H9 (cell line): ENCODE measurements around the gene FILIP1. TPM values are rescaled to one million over a fixed set of nuclear protein-coding genes. Genes with fewer than 3 reads are reported as not detected.
"Not testable (repeated sequence)": the region's sequence is repeated elsewhere in the genome, so short reads cannot be mapped to it uniquely, and the experiment has no call there.

Experiments
- DNase-seq: peaks from one replicate; pipeline ENCODE4 v3.0.0-alpha.2; 2017
- H2AFZ ChIP-seq: one replicate; pipeline ENCODE4 v1.6.1; 2013; ENCODE audit warnings: mild to moderate bottlenecking, low read length, control low read depth, moderate library complexity
- H2AK5ac ChIP-seq: 2 replicates; pipeline ENCODE4 v1.6.1; 2013; ENCODE audit warnings: low read length, control low read depth, mixed read lengths; ENCODE audit not compliant: insufficient read length
- H2BK120ac ChIP-seq: one replicate; pipeline ENCODE4 v1.6.1; 2013; ENCODE audit warnings: low read depth, mild to moderate bottlenecking, low read length, control low read depth, inconsistent platforms; ENCODE audit not compliant: poor library complexity, severe bottlenecking
- H2BK12ac ChIP-seq: 2 replicates; pipeline ENCODE4 v1.6.1; 2013; ENCODE audit warnings: low read length, control low read depth, mixed read lengths, low read depth; ENCODE audit not compliant: insufficient read length
- H2BK15ac ChIP-seq: 2 replicates; pipeline ENCODE4 v1.6.1; 2013; ENCODE audit warnings: low read depth, low read length, control low read depth
- H2BK20ac ChIP-seq: one replicate; pipeline ENCODE4 v1.6.1; 2013; ENCODE audit warnings: low read depth, mild to moderate bottlenecking, low read length, control low read depth, inconsistent platforms; ENCODE audit not compliant: poor library complexity, severe bottlenecking
- H2BK5ac ChIP-seq: 2 replicates; pipeline ENCODE4 v1.6.1; 2013; ENCODE audit warnings: low read length, control low read depth, mixed read lengths; ENCODE audit not compliant: insufficient read length
- H3K14ac ChIP-seq: 2 replicates; pipeline ENCODE4 v1.6.1; 2013; ENCODE audit warnings: low read length, control low read depth; ENCODE audit not compliant: insufficient read depth
- H3K18ac ChIP-seq: 2 replicates; pipeline ENCODE4 v1.6.1; 2013; ENCODE audit warnings: low read depth, mild to moderate bottlenecking, mixed read lengths, low read length, control low read depth; ENCODE audit not compliant: insufficient read length
- H3K23ac ChIP-seq: 2 replicates; pipeline ENCODE4 v1.6.1; 2013; ENCODE audit warnings: low read length, control low read depth, mixed read lengths, low read depth; ENCODE audit not compliant: insufficient read length
- H3K23me2 ChIP-seq: 2 replicates; pipeline ENCODE4 v1.6.1; 2013; ENCODE audit warnings: low read depth, mild to moderate bottlenecking, mixed read lengths, low read length, control low read depth; ENCODE audit not compliant: insufficient read length, poor library complexity, severe bottlenecking
- H3K27ac ChIP-seq: 2 replicates; pipeline ENCODE4 v1.5.1; 2013; ENCODE audit warnings: low read length, control low read depth, mixed read lengths, low read depth; ENCODE audit not compliant: insufficient read length
- H3K27me3 ChIP-seq: 2 replicates; pipeline ENCODE4 v1.6.1; 2013; ENCODE audit warnings: low read length, control low read depth, inconsistent platforms; ENCODE audit not compliant: insufficient read depth
- H3K4ac ChIP-seq: 2 replicates; pipeline ENCODE4 v1.6.1; 2013; ENCODE audit warnings: low read depth, mild to moderate bottlenecking, control low read depth, inconsistent platforms, low read length, moderate library complexity
- H3K4me1 ChIP-seq: 2 replicates; pipeline ENCODE4 v1.6.1; 2013; ENCODE audit warnings: low read length, control low read depth, inconsistent platforms; ENCODE audit not compliant: insufficient read depth
- H3K4me2 ChIP-seq: 2 replicates; pipeline ENCODE4 v1.6.1; 2013; ENCODE audit warnings: low read length, control low read depth, mixed read lengths; ENCODE audit not compliant: insufficient read length, insufficient read depth
- H3K56ac ChIP-seq: 2 replicates; pipeline ENCODE4 v1.6.1; 2013; ENCODE audit warnings: low read depth, mild to moderate bottlenecking, mixed read lengths, low read length, control low read depth; ENCODE audit not compliant: insufficient read length
- H3K79me1 ChIP-seq: 2 replicates; pipeline ENCODE4 v1.6.1; 2013; ENCODE audit warnings: low read depth, mild to moderate bottlenecking, moderate library complexity, low read length, control low read depth, inconsistent platforms; ENCODE audit not compliant: insufficient read depth, poor library complexity, severe bottlenecking
- H3K79me2 ChIP-seq: 2 replicates; pipeline ENCODE4 v1.6.1; 2013; ENCODE audit warnings: low read length, control low read depth, inconsistent platforms; ENCODE audit not compliant: insufficient read depth
- H3K9ac ChIP-seq: 2 replicates; pipeline ENCODE4 v1.6.1; 2013; ENCODE audit warnings: low read length, control low read depth, mixed read lengths; ENCODE audit not compliant: insufficient read length; ENCODE audit errors: extremely low read depth
- H3K9me3 ChIP-seq: one replicate; pipeline ENCODE4 v1.6.1; 2013; ENCODE audit warnings: low read depth, low read length, inconsistent platforms; ENCODE audit not compliant: control insufficient read depth
- H3T11ph ChIP-seq: one replicate; pipeline ENCODE4 v1.6.1; 2013; ENCODE audit warnings: mild to moderate bottlenecking, low read length, control low read depth, inconsistent platforms
- H4K20me1 ChIP-seq: one replicate; pipeline ENCODE4 v1.6.1; 2013; ENCODE audit not compliant: control insufficient read depth, insufficient read length, insufficient read depth
- H4K5ac ChIP-seq: 2 replicates; pipeline ENCODE4 v1.6.1; 2013; ENCODE audit warnings: low read depth, mild to moderate bottlenecking, mixed read lengths, low read length, control low read depth; ENCODE audit not compliant: insufficient read length
- H4K8ac ChIP-seq: replicated peaks from 2 replicates; pipeline ENCODE4 v1.6.1; 2013; ENCODE audit warnings: low read length, control low read depth, mixed read lengths, low read depth; ENCODE audit not compliant: insufficient read length
- H4K91ac ChIP-seq: 2 replicates; pipeline ENCODE4 v1.6.1; 2013; ENCODE audit warnings: low read depth, mild to moderate bottlenecking, moderate library complexity, mixed read lengths, low read length, control low read depth; ENCODE audit not compliant: insufficient read length
- H3K27ac Mint-ChIP-seq, 3 experiments: 2 replicates in 2 of 3; 3 replicates in 1 of 3; pipeline ENCODE4 v1.8.0; 2020 to 2021; ENCODE audit warnings: mixed read lengths in 3 of 3, mild to moderate bottlenecking in 1 of 3, moderate library complexity in 1 of 3
- H3K27me3 Mint-ChIP-seq: 2 replicates; pipeline ENCODE4 v1.8.0; 2021; ENCODE audit warnings: low read depth, mild to moderate bottlenecking, moderate library complexity, mixed read lengths
- H3K36me3 Mint-ChIP-seq, 3 experiments: 2 replicates in 2 of 3; 3 replicates in 1 of 3; pipeline ENCODE4 v1.8.0; 2020 to 2021; ENCODE audit warnings: low read depth in 3 of 3, mixed read lengths in 3 of 3; ENCODE audit not compliant: insufficient read depth in 1 of 3
- H3K4me1 Mint-ChIP-seq, 2 experiments: 2 replicates each; pipeline ENCODE4 v1.8.0; 2020; ENCODE audit warnings: mixed read lengths in 2 of 2
- H3K4me3 Mint-ChIP-seq, 2 experiments: 2 replicates in 1 of 2; 3 replicates in 1 of 2; pipeline ENCODE4 v1.8.0; 2020 to 2021; ENCODE audit warnings: mild to moderate bottlenecking in 2 of 2, mixed read lengths in 2 of 2, moderate library complexity in 1 of 2
- H3K9me3 Mint-ChIP-seq, 2 experiments: 2 replicates in 1 of 2; 3 replicates in 1 of 2; pipeline ENCODE4 v1.8.0; 2020; ENCODE audit warnings: mild to moderate bottlenecking in 2 of 2, mixed read lengths in 2 of 2, moderate library complexity in 1 of 2
- CTCF ChIP-seq: fragments of 200-600 bp; sonication (generic); conservative IDR thresholded peaks from 3 replicates; pipeline ENCODE4 v1.8.0; 2021; ENCODE audit warnings: antibody characterized with exemption, mild to moderate bottlenecking
- WGBS: extraction: QIAGEN DNeasy Blood & Tissue Kit; methylation state at CpG from one replicate; pipeline ENCODE4 v1.1.7; 2013; ENCODE audit warnings: missing lambda C conversion rate, low lambda C conversion rate, mixed read lengths; ENCODE audit not compliant: insufficient read length; ENCODE audit errors: extremely low coverage; 5-methylcytosine and 5-hydroxymethylcytosine counted together
- total RNA-seq: library from RNA; stranded (reverse); gene quantifications from 2 replicates; pipeline ENCODE4 v1.2.1, GENCODE V29; 2021

FILIP1 gene
- total RNA-seq, 1 experiment from 2014 or later = 10.5 TPM

- H2AFZ ChIP-seq = no peak overlapping the region
- no peaks in the 10 kb centered on the region for H3K4me1 ChIP-seq
- no peak overlapping the region for H2BK120ac ChIP-seq
- H2BK12ac ChIP-seq = no peak overlapping the region
- no peaks in the 10 kb centered on the region for H4K20me1 ChIP-seq
- H3K4ac ChIP-seq = no peak overlapping the region
- no peaks in the 10 kb centered on the region for H3K79me2 ChIP-seq
- Mint-ChIP-seq H3K27ac (no peak overlapping the region), H3K9me3 (peaks cover 4 to 9% of the 10 kb centered on the region in 2 experiments; a peak in 4 of 5 replicates), H3K36me3 (peaks cover 0 to 4% (median 0%) of the 10 kb centered on the region in 3 experiments; a peak in 1 of 7 replicates), H3K27me3 (no peaks in the 10 kb centered on the region), H3K4me3 (no peak overlapping the region), H3K4me1 (no peaks in the 10 kb centered on the region; a peak in 1 of 4 replicates)
- H2BK20ac ChIP-seq = no peak overlapping the region
- H3K23ac ChIP-seq = no peak overlapping the region
- no CpG with 5 or more reads among the region's 2 CpGs for WGBS
- H3K23me2 ChIP-seq = no peaks in the 10 kb centered on the region
- no peak overlapping the region for H4K91ac ChIP-seq
- H3K27ac ChIP-seq = no peak overlapping the region
- H2BK5ac ChIP-seq = no peak overlapping the region
- no peak overlapping the region for H4K8ac ChIP-seq
- no peak overlapping the region for H4K5ac ChIP-seq
- H3K27me3 ChIP-seq = no peaks in the 10 kb centered on the region
- TF ChIP-seq CTCF = no peak
- H3T11ph ChIP-seq = no peak overlapping the region
- no peak overlapping the region for H3K9ac ChIP-seq
- no peak for DNase-seq
- no peak overlapping the region for H3K18ac ChIP-seq
- H2BK15ac ChIP-seq = no peak overlapping the region
- H3K14ac ChIP-seq = no peak overlapping the region
- H3K4me2 ChIP-seq = no peak overlapping the region
- no peaks in the 10 kb centered on the region for H3K9me3 ChIP-seq
- H2AK5ac ChIP-seq = no peak overlapping the region
- no peak overlapping the region for H3K56ac ChIP-seq
- no peaks in the 10 kb centered on the region for H3K79me1 ChIP-seq
These were observed 48.7 kb downstream of the FILIP1 start for GRCh38 chr6:75444899-75445298.

DNA sequence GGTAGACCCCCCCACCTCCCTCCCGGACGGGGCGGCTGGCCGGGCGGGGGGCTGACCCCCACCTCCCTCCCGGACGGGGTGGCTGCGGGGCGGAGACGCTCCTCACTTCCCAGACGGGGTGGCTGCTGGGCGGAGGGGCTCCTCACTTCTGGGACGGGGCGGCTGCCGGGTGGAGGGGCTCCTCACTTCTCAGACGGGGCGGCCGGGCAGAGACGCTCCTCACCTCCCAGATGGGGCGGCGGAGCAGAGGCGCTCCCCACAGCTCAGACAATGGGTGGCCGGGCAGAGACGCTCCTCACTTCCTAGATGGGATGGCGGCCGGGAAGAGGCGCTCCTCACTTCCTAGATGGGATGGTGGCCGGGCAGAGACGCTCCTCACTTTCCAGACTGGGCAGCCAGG lies 51.7 kb downstream of the FILIP1 start:
- H3K18ac ChIP-seq, H3K9ac ChIP-seq, H3K56ac ChIP-seq, H2BK15ac ChIP-seq, H3K4me3 Mint-ChIP-seq, H4K20me1 ChIP-seq, H3K79me2 ChIP-seq, H3K23ac ChIP-seq, H4K91ac ChIP-seq, H3K79me1 ChIP-seq, H2BK12ac ChIP-seq, H2BK5ac ChIP-seq, H3K27me3 Mint-ChIP-seq, H4K5ac ChIP-seq, H3K4me2 ChIP-seq, H3K27me3 ChIP-seq, H2AK5ac ChIP-seq, H3K4me1 Mint-ChIP-seq, H2AFZ ChIP-seq, H3K9me3 ChIP-seq, H3K4ac ChIP-seq, H2BK20ac ChIP-seq, H3K9me3 Mint-ChIP-seq, H3K36me3 Mint-ChIP-seq, H3K23me2 ChIP-seq, H3K14ac ChIP-seq, H3K27ac Mint-ChIP-seq, H4K8ac ChIP-seq, H3T11ph ChIP-seq, DNase-seq, H2BK120ac ChIP-seq, H3K27ac ChIP-seq, H3K4me1 ChIP-seq: not testable (repeated sequence)
- no CpG with 5 or more reads among the region's 29 CpGs for WGBS
